Prostate gland (tissue), 2 donors: Measurements from ENCODE around the gene RAB36. TPM values are rescaled to one million over a fixed set of nuclear protein-coding genes. Genes with fewer than 3 reads are reported as not detected.

ENCODE experiments used
- DNase-seq: peaks from one replicate; pipeline ENCODE4 v3.0.0-alpha.2; 2019; ENCODE audit warnings: low spot score
- H3K27ac ChIP-seq, 2 donors: fragments of 200-600 bp; sonication (generic); 2 replicates each; pipeline ENCODE4 v1.5.1; 2017 to 2019
- H3K27me3 ChIP-seq: fragments of 200-600 bp; sonication (generic); replicated peaks from 2 replicates; pipeline ENCODE4 v1.5.1; 2019; ENCODE audit not compliant: insufficient read depth
- H3K36me3 ChIP-seq, 2 donors: fragments of 200-600 bp; sonication (generic); 1 replicate in 1 of 2; 2 replicates in 1 of 2; pipeline versions ENCODE4 v1.5.1 to v1.8.1; 2017 to 2019
- H3K4me1 ChIP-seq: fragments of 200-600 bp; sonication (generic); replicated peaks from 2 replicates; pipeline ENCODE4 v1.5.1; 2019
- H3K4me3 ChIP-seq, 2 donors: fragments of 200-600 bp; sonication (generic); 2 replicates each; pipeline ENCODE4 v1.5.1; 2017 to 2019
- H3K9me3 ChIP-seq: fragments of 200-600 bp; sonication (generic); 2 replicates; pipeline ENCODE4 v1.5.1; 2017
- POLR2A ChIP-seq: fragments of 450-650 bp; IDR thresholded peaks from one replicate; pipeline ENCODE4 v1.6.1; 2016; ENCODE audit warnings: antibody characterized with exemption, mild to moderate bottlenecking
- POLR2AphosphoS5 ChIP-seq: sonication (generic); formaldehyde crosslinking; IDR thresholded peaks from one replicate; pipeline ENCODE4 v1.6.1; 2017; ENCODE audit warnings: antibody characterized with exemption
- WGBS: methylation state at CpG from one replicate; pipeline ENCODE4 v1.1.5; 2018; 5-methylcytosine and 5-hydroxymethylcytosine counted together
- intact Hi-C: fragments of 100-400 bp; cut with DNase I; formaldehyde crosslinking; loops from one replicate; pipeline ENCODE4 v1.14.2; 2022
- total RNA-seq, 2 donors: library from RNA; depleted of rRNA; stranded (reverse); fragments of >200 nt; gene quantifications; one replicate each; pipeline ENCODE4 v1.1.0, GENCODE V29; 2016
- TF ChIP-seq, protein P1 (sequence below), 4 experiments: fragments of 200-600 bp in 2 of 4; fragments of 450-650 bp in 2 of 4; sonication (generic) in 2 of 4; IDR thresholded peaks; 1 replicate in 3 of 4; 2 replicates in 1 of 4; pipeline ENCODE4 v1.5.1; 2016 to 2019; ENCODE audit warnings: antibody characterized with exemption in 4 of 4, mild to moderate bottlenecking in 2 of 4, moderate library complexity in 2 of 4

The RAB36 gene
- total RNA-seq, 2 donors from 2014 or later = 4.1 to 12.7 TPM

DNA sequence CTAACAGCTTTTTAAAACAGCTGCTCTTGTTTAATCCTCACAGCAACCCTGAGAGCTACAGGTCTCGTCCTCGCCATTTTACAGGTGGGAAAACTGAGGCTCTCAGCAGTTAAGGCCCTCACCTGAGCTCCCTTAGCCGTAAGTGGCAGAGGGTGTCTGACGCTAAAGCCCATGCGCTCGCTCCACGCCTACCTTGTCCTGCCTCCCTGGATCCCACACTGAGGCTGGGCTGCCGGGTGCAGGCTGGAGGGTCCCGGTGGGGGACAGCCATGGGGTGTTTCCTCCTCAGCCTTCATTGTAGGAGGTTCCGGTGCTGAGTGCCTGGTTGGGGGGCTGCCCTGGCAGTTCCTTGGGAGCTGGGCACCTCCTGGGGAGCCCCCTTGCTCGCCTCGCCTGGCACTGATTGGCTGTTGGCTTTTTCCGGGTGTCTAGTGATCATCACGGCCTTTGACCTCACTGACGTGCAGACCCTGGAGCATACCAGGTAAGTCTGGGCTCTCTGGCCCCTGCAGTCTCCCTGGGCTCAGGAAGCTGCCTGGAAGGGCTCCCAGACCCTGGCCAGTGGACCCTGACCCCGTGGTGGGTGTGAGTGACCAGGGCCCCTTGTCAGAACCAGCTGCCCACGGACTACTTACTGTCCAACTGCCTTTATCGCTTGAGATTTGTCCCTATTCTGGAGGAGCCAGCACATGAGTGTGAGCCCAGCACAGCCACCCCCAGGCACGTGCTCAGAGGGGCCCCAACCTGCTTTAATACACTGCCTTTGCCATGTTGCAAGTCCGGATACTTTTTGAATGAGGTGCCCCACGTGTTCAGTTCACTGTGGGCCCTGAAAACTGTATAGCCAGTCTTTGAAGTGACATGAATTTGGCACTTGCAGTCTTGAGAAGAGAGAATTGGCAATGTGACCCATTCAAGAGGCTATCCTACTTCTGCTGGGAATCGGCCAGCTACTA, 12.6 kb downstream of the RAB36 start:
- Histone ChIP-seq H3K27ac (no peak overlapping the region), H3K4me3 (no peak overlapping the region), H3K36me3 (no peaks in the 10 kb centered on the region), H3K9me3 (no peaks in the 10 kb centered on the region), H3K4me1 (no peaks in the 10 kb centered on the region), H3K27me3 (no peaks in the 10 kb centered on the region)
- WGBS = 81% methylated on average over 22 of the region's 22 CpGs
- no peak for DNase-seq
- TF ChIP-seq POLR2A = no peak
- TF ChIP-seq, protein P1, sequence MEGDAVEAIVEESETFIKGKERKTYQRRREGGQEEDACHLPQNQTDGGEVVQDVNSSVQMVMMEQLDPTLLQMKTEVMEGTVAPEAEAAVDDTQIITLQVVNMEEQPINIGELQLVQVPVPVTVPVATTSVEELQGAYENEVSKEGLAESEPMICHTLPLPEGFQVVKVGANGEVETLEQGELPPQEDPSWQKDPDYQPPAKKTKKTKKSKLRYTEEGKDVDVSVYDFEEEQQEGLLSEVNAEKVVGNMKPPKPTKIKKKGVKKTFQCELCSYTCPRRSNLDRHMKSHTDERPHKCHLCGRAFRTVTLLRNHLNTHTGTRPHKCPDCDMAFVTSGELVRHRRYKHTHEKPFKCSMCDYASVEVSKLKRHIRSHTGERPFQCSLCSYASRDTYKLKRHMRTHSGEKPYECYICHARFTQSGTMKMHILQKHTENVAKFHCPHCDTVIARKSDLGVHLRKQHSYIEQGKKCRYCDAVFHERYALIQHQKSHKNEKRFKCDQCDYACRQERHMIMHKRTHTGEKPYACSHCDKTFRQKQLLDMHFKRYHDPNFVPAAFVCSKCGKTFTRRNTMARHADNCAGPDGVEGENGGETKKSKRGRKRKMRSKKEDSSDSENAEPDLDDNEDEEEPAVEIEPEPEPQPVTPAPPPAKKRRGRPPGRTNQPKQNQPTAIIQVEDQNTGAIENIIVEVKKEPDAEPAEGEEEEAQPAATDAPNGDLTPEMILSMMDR (IDR thresholded peaks at IDR 0.05) = no peak
- no peak for TF ChIP-seq POLR2AphosphoS5
- intact Hi-C loops = no loop called here

DNA sequence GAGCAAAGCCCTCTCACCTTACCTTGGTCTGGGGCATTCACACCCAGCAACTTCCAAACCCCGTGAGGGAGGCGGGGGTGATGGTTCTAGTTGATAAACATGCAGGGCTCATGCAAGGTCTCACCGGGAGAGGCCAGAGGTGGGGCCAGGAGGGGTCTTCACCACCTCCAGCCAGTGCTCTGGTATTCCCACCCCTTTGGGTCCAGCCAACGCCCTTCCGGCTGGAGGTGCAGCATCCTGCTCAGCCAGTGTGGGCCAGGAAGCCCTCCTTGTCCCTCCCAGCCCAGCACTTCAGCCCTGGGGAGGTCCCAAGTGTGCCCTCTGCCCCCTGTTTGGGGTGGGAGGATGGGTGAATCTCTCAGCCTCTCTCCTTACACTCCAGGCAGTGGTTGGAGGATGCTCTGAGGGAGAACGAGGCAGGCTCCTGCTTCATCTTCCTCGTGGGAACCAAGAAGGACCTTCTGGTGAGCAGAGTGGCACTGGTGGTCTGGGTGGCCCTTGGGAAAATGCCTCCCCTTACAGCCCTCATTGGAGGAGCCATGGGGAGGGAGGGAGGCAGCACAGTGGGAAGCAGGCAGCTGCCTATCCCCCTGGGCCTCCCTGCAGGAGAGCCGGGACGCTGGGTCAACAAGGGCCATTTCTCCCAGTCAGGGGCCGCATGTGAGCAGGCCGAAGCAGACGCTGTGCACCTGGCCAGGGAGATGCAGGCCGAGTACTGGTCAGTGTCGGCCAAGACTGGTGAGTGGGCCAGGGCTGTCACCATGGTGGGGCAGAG, 13.4 kb downstream of the RAB36 start:
- no peak overlapping the region for H3K27ac ChIP-seq
- TF ChIP-seq POLR2A (no peak), POLR2AphosphoS5 (no peak)
- TF ChIP-seq, protein P1 (IDR thresholded peaks at IDR 0.05) = no peak
- H3K36me3 ChIP-seq = no peaks in the 10 kb centered on the region
- H3K27me3 ChIP-seq = no peaks in the 10 kb centered on the region
- no peaks in the 10 kb centered on the region for H3K4me1 ChIP-seq
- no peak for DNase-seq
- H3K4me3 ChIP-seq = no peak overlapping the region
- no peaks in the 10 kb centered on the region for H3K9me3 ChIP-seq
- 80% methylated on average over 14 of the region's 14 CpGs for WGBS
- intact Hi-C loops = no loop called here

DNA sequence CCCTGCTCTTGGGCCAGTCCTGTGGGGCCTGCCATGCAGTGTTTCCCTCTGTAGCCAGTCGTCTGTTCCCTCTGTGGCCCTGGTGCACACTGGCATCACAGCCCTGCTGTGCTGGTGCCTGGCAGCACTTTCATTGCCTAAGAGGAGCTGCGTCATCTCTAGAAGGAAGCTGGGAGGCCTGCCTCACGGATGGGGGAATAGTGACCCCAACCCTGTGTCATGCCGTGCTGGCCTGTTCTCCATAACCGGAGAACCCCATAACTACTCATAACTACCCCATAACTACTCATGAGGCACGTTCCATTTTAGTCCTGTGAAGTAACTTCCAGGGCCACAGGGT, 14.0 kb downstream of the RAB36 start:
- intact Hi-C loops = no loop called here
- DNase-seq = no peak
- Histone ChIP-seq H3K9me3 (no peaks in the 10 kb centered on the region), H3K27ac (no peak overlapping the region), H3K4me1 (peaks cover 5% of the 10 kb centered on the region), H3K36me3 (no peaks in the 10 kb centered on the region), H3K27me3 (no peaks in the 10 kb centered on the region), H3K4me3 (no peak overlapping the region)
- TF ChIP-seq, protein P1 (IDR thresholded peaks at IDR 0.05) = no peak
- TF ChIP-seq POLR2A (no peak), POLR2AphosphoS5 (no peak)
- WGBS = 93% methylated on average over 6 of the region's 6 CpGs

DNA sequence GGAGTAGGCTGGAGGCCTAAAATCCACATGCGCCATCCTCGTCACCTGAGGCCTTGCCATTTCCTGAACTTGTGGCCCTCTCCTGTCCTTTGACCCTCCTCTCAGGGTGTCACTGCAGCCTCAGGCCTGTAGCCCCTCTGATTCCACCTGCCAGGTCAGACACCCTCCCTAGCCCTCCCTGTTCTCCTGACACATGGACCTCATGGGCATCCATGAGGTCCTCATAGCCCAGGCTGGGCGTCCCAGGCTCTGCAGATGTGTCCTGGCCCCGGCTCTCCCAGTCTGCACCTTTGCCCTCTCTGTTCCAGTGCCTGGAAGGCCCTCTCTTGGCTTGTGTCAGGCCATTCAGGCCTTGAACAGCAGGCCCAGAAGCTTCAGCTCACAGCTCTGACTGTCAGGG, 15.8 kb downstream of the RAB36 start:
- Histone ChIP-seq H3K4me1 (peaks cover 6% of the 10 kb centered on the region), H3K9me3 (no peaks in the 10 kb centered on the region), H3K36me3 (no peaks in the 10 kb centered on the region), H3K27me3 (no peaks in the 10 kb centered on the region), H3K4me3 (no peak overlapping the region), H3K27ac (no peak overlapping the region)
- intact Hi-C loops = no loop called here
- 89% methylated on average over 4 of the region's 4 CpGs for WGBS
- DNase-seq = no peak
- no peak for TF ChIP-seq POLR2AphosphoS5
- TF ChIP-seq, protein P1 (IDR thresholded peaks at IDR 0.05) = no peak
- no peak for TF ChIP-seq POLR2A
